GM10847 (cell line): ENCODE data around the gene DSTN.

Experiments used
- POLR2A ChIP-seq: IDR thresholded peaks from 2 replicates; pipeline ENCODE4 v1.6.1; 2011; ENCODE audit not compliant: insufficient read length; ENCODE audit errors: extremely low read depth

Gene DSTN

DNA sequence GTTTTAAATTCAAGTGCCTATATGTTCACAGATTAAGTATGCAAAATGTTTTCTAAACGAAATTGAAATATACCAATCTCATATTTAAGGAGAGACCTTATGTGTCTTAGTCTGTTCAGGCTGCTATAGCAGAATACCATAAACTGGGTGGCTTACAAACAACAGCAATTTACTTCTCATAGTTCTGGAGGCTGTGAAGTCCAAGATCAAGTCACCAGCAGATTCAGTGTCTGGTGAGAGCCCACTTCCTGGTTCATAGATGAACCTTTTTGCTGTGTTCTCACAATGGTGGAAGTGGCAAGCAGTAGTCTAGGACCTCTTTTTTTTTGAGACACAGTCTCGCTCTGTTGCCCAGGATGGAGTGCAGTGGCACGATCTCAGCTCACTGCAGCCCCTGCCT lies 3.5 kb upstream of the DSTN start:
- TF ChIP-seq POLR2A: no peak

DNA sequence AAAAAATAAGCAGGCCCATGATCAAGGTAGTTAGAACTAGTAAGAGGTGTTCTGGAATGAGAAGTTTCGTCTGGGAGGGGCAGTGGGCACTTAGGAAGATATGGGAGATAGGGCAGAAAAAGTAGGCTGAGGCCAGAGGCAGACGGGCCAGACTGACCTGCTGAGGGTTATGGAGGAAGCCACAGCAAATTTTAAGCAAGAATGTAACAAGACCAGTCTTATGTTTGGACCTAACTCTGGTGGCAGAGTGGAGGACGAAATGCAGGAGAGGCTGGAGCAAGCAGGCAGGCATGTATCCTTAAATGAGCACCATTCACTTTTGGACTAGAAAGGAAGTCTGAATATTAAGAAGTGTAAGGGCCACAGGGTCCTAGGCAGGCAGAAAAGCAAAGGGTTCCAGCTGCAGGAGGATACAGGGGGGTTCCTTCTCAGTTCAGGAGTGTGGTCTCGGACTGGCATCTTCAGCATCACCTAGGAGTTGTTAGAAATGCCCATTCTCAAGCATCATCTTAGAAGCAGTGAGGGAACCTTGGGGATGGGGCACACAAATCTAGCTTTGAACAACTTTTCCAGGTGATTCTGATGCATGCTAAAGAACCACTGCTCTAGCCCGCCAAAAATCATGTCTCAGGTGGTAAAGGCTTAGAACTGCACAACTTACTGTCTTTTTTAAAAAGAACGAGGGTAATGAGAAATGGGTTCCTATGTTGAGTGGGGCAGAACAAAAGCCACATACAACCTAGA lies 1.7 kb upstream of the DSTN start:
- no peak for TF ChIP-seq POLR2A

DNA sequence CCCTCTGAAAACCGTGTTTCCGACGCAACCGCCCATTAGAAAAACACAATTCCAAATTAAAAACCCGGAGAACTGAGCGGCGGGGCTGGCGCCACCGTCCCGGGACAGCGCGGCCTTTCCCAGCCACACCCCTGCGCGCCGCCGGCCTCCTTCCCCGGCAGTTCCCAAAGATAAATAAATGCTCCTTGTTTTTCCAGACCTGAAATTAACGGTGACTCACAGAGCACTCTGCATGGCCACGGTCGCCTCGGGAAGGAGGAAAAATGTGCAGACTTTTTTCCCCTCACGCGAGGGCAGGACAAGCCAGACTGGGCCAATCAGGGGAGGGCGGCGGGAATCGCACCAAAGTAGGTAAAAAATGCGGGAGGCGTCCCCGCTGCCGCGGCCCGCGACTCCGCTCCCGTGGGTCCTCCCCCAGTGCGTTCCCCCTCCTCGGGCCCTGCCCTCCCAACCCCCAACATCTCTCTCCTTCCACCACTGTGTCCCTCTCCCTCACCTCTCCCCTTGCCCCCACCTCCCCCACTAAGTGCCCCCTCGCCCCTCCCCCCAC lies 828 bp upstream of the DSTN start:
- no peak for TF ChIP-seq POLR2A

GRCh38 chr20:17570347-17571152 lies 675 bp downstream of the DSTN start:
- no peak for TF ChIP-seq POLR2A

GRCh38 chr20:17571153-17571527 lies 1.3 kb downstream of the DSTN start:
- TF ChIP-seq POLR2A: no peak

DNA sequence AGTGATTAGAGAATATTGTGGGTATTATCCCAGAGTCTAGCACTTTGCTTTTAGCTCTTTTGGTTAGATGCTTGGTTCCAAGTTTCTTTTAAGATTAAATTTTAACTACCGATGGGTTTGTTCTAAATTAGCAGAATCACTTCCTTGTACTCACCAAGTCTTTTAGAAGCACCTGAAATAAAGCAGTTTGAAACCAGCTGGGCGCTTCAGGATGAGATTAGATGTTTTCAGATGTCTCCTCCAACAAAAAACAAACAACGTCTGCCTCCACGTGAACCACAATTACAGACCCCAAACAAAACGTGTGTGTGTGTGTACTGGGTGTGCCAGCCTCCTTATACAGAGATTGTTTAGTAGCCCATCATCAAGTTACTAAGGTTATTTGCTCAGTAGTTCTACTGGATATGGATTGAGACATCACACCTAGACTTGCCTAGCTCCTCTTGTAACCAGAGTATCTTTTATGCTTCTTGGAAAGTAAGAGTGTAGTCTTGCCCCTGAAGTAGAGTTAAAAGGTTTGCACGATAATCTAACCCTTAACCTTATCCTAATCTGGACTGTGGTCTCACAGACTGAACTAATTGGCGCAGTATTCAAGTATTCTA lies 2.3 kb downstream of the DSTN start:
- TF ChIP-seq POLR2A: no peak

- no peak for TF ChIP-seq POLR2A
Measured at GRCh38 chr20:17573463-17573862, 3.6 kb downstream of the DSTN start.

GRCh38 chr20:17576215-17576614 lies 6.3 kb downstream of the DSTN start:
- no peak for TF ChIP-seq POLR2A

DNA sequence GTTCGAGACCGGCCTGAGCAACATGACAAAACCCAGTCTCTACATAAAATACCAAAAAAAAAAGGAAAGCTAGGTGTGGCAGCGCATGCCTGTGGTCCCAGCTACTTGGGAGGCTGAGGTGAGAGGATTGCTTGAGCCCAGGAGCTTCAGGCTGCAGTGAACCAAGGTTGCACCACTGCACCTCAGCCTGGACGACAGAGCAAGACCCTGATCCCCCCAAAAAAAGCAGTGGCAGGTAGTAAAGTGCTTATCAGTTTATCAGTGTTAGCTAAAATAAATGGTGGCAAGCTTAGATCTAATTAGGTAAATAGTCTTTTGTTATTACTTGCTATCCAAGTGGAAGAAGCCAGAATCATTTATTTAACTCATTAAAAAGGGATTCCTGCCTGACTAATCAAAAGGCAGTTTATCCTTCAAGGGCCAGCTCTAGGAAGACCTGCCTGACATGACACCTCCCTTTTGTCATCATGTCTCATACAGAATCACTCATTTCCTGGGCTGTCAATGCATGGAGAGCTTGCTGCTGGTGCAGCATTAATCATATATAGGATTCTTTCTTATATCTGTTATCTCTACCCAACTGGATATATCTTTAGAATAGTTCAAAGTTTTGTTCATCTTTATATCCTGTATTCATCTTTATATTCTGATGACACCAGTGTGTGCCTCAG lies 9.6 kb downstream of the DSTN start:
- TF ChIP-seq POLR2A: no peak

GRCh38 chr20:17580895-17581294 lies 11.0 kb downstream of the DSTN start:
- no peak for TF ChIP-seq POLR2A

GRCh38 chr20:17583126-17583525 lies 13.3 kb downstream of the DSTN start:
- TF ChIP-seq POLR2A: no peak

GRCh38 chr20:17584689-17585088 lies 14.8 kb downstream of the DSTN start:
- TF ChIP-seq POLR2A: no peak

GRCh38 chr20:17586250-17586649 lies 16.4 kb downstream of the DSTN start:
- no peak for TF ChIP-seq POLR2A

DNA sequence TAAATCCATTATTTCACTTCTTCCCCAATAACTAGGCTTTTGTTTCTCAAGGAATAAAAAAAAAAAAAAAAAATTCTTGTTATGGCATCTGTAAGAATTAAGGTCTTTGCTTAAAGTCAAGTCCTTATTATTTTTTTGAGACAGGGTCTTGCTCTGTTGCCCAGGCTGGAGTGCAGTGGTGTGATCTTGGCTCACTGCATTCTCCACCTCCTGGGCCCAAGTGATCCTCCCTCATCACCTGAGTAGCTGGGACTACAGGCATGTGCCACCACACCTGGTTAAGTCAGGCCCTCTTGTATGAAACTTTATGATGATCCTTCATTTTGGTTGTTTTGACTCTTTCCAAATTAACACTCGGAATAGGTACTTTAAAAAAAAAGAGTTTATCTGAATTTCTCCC lies 17.3 kb downstream of the DSTN start:
- no peak for TF ChIP-seq POLR2A

DNA sequence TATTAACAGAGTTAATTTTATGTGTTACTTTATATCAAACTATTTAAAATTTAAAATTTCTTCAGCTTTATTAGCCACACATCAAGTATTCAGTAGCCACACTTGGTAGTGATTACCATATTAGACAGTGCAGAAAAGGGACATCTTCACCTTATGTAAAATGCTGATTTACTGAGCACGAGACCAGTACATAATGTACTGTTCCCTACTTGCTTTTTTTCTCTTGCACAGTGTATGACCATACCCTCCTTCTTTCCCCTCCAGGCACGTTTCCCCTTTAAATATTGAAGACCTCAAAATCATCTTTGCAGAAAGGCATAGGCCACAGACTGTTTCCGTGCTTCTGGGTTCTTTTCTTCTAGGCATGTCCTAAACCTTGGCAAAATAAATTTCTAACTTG lies 17.9 kb downstream of the DSTN start:
- TF ChIP-seq POLR2A: no peak
